SK-MEL-5 (cell line): ENCODE results near the gene PANX2. TPM values are rescaled to one million over a fixed set of nuclear protein-coding genes. Genes with fewer than 3 reads are reported as not detected.
"Not testable (repeated sequence)": the region's sequence is repeated elsewhere in the genome, so short reads cannot be mapped to it uniquely, and the experiment has no call there.

Source experiments
- DNase-seq: peaks from one replicate; pipeline ENCODE4 v3.0.0-alpha.2; 2016; ENCODE audit warnings: low read depth, low spot score
- in situ Hi-C: cut with HindIII; loops from 2 replicates; pipeline ENCODE4 v1.10.0; 2016; ENCODE audit warnings: low sequenced_read_pairs, high pct_unique_total_duplicates, low pct_unique_long_range_greater_than_20kb
- polyA plus RNA-seq, 2 experiments: library from polyadenylated mRNA; depleted of rRNA; stranded (reverse); fragments of >200 nt; gene quantifications; 2 replicates each; pipeline ENCODE4 v1.2.3, GENCODE V29; 2015
- total RNA-seq: library from RNA; depleted of rRNA; stranded (reverse); fragments of >200 nt; shearing (Covaris generic); gene quantifications from 2 replicates; pipeline ENCODE4 v1.2.3, GENCODE V29; 2014; rRNA removed

PANX2 gene
- total RNA-seq: 0.98 and 1.7 TPM in 2 replicates
- polyA plus RNA-seq (2015; cell fraction: cytosol; rRNA removed): 13.4 and 18.3 TPM in 2 replicates
- 5.0 and 5.9 TPM in 2 replicates for polyA plus RNA-seq (2015; cell fraction: nucleus; rRNA removed)

GRCh38 chr22:50170453-50171318, at the start of gene PANX2:
PANX2 (plus strand) TSS chr22:50170731; CDS start chr22:50170731, 0 bp downstream.
- in situ Hi-C loops: no loop called here
- DNase-seq: peak; percentile 9

- in situ Hi-C loops: no loop called here
- no peak for DNase-seq
Measured at GRCh38 chr22:50121202-50121740, 49.3 kb upstream of the PANX2 start.

- in situ Hi-C loops: no loop called here
- no peak for DNase-seq
Measured at GRCh38 chr22:50123119-50123518, 47.4 kb upstream of the PANX2 start.

- DNase-seq: no peak
- in situ Hi-C loops: no loop called here
Measured at GRCh38 chr22:50125029-50125428, 45.5 kb upstream of the PANX2 start.

- DNase-seq: no peak
- in situ Hi-C loops: no loop called here
Measured at GRCh38 chr22:50129121-50129736, 41.3 kb upstream of the PANX2 start.

- no peak for DNase-seq
- in situ Hi-C loops: no loop called here
Measured at GRCh38 chr22:50131894-50132293, 38.6 kb upstream of the PANX2 start.

GRCh38 chr22:50134481-50134880, 36.0 kb upstream of the PANX2 start:
- in situ Hi-C loops: no loop called here
- no peak for DNase-seq

GRCh38 chr22:50136581-50137015, 33.9 kb upstream of the PANX2 start:
- in situ Hi-C loops: no loop called here
- DNase-seq: no peak

GRCh38 chr22:50137277-50137676, 33.3 kb upstream of the PANX2 start:
- in situ Hi-C loops: not testable (repeated sequence)

GRCh38 chr22:50138041-50138440, 32.5 kb upstream of the PANX2 start:
- in situ Hi-C loops: no loop called here
- no peak for DNase-seq

More at GRCh38 chr22:50137277-50137676, 33.3 kb upstream of the PANX2 start:
- not testable (repeated sequence) for DNase-seq

GRCh38 chr22:50138988-50139387, 31.5 kb upstream of the PANX2 start:
- DNase-seq: no peak
- in situ Hi-C loops: no loop called here

GRCh38 chr22:50139843-50140415, 30.6 kb upstream of the PANX2 start:
- no peak for DNase-seq
- in situ Hi-C loops: no loop called here

- DNase-seq: no peak
- in situ Hi-C loops: no loop called here
Measured at GRCh38 chr22:50140615-50141014, 29.9 kb upstream of the PANX2 start.

GRCh38 chr22:50141462-50141861, 29.1 kb upstream of the PANX2 start:
- in situ Hi-C loops: no loop called here
- no peak for DNase-seq

GRCh38 chr22:50141891-50142363, 28.6 kb upstream of the PANX2 start:
- in situ Hi-C loops: no loop called here
- DNase-seq: no peak

GRCh38 chr22:50143096-50143495, 27.4 kb upstream of the PANX2 start:
- no peak for DNase-seq
- in situ Hi-C loops: no loop called here

- DNase-seq: no peak
- in situ Hi-C loops: no loop called here
Measured at GRCh38 chr22:50144005-50144614, 26.4 kb upstream of the PANX2 start.
